Trophoblast cell (in vitro differentiated cells and primary cell): Measurements from ENCODE around the gene SYT2.
"Not testable (repeated sequence)": the region's sequence is repeated elsewhere in the genome, so short reads cannot be mapped to it uniquely, and the experiment has no call there.

Experiments
- DNase-seq, 2 donors: peaks; one replicate each; pipeline ENCODE4 v3.0.0-alpha.2; 2016
- H2AFZ ChIP-seq: 2 replicates; pipeline ENCODE4 v1.6.1; 2013; ENCODE audit warnings: low read length, moderate library complexity, mild to moderate bottlenecking; ENCODE audit not compliant: insufficient read depth, poor library complexity
- H2AK5ac ChIP-seq: 2 replicates; pipeline ENCODE4 v1.6.1; 2013; ENCODE audit warnings: mild to moderate bottlenecking, low read length
- H2BK120ac ChIP-seq: 2 replicates; pipeline ENCODE4 v1.6.1; 2013; ENCODE audit warnings: low read length, mild to moderate bottlenecking, moderate library complexity; ENCODE audit not compliant: insufficient read depth, poor library complexity
- H2BK12ac ChIP-seq: 2 replicates; pipeline ENCODE4 v1.6.1; 2013; ENCODE audit warnings: mild to moderate bottlenecking, low read length, moderate library complexity
- H2BK5ac ChIP-seq: 2 replicates; pipeline ENCODE4 v1.6.1; 2013; ENCODE audit warnings: low read length, low read depth, moderate library complexity, mild to moderate bottlenecking; ENCODE audit not compliant: poor library complexity
- H3K14ac ChIP-seq: 2 replicates; pipeline ENCODE4 v1.6.1; 2013; ENCODE audit warnings: mild to moderate bottlenecking, low read length
- H3K18ac ChIP-seq: 2 replicates; pipeline ENCODE4 v1.6.1; 2013; ENCODE audit warnings: mild to moderate bottlenecking, low read length
- H3K23ac ChIP-seq: 2 replicates; pipeline ENCODE4 v1.6.1; 2013; ENCODE audit warnings: low read length
- H3K27ac ChIP-seq: 2 replicates; pipeline ENCODE4 v1.5.1; 2013; ENCODE audit warnings: low read depth, mild to moderate bottlenecking, inconsistent platforms, low read length, moderate library complexity
- H3K27me3 ChIP-seq: 2 replicates; pipeline ENCODE4 v1.6.1; 2013; ENCODE audit warnings: inconsistent platforms, mild to moderate bottlenecking, low read length, moderate library complexity; ENCODE audit not compliant: insufficient read depth
- H3K36me3 ChIP-seq, 2 experiments: 1 replicate in 1 of 2; 2 replicates in 1 of 2; pipeline ENCODE4 v1.6.1; 2013; ENCODE audit warnings: low read length in 2 of 2, mild to moderate bottlenecking in 2 of 2, moderate library complexity in 1 of 2; ENCODE audit not compliant: insufficient read depth in 2 of 2, control insufficient read depth in 1 of 2
- H3K4ac ChIP-seq: 2 replicates; pipeline ENCODE4 v1.6.1; 2013; ENCODE audit warnings: low read depth, mild to moderate bottlenecking, low read length, moderate library complexity
- H3K4me1 ChIP-seq, 2 experiments: 1 replicate in 1 of 2; 2 replicates in 1 of 2; pipeline ENCODE4 v1.6.1; 2013; ENCODE audit warnings: low read length in 2 of 2, mild to moderate bottlenecking in 2 of 2, moderate library complexity in 1 of 2; ENCODE audit not compliant: insufficient read depth in 2 of 2, control insufficient read depth in 1 of 2
- H3K4me2 ChIP-seq: 2 replicates; pipeline ENCODE4 v1.6.1; 2013; ENCODE audit warnings: inconsistent platforms, mild to moderate bottlenecking, low read length, moderate library complexity
- H3K4me3 ChIP-seq: 2 replicates; pipeline ENCODE4 v1.5.1; 2013; ENCODE audit warnings: mild to moderate bottlenecking, low read depth, low read length, inconsistent platforms
- H3K79me1 ChIP-seq: one replicate; pipeline ENCODE4 v1.6.1; 2013; ENCODE audit warnings: low read length
- H3K79me2 ChIP-seq: 2 replicates; pipeline ENCODE4 v1.6.1; 2013; ENCODE audit warnings: low read length, mild to moderate bottlenecking; ENCODE audit not compliant: control insufficient read depth, insufficient read depth, poor library complexity
- H3K9ac ChIP-seq: 2 replicates; pipeline ENCODE4 v1.6.1; 2013; ENCODE audit warnings: mild to moderate bottlenecking, low read length
- H3K9me3 ChIP-seq: 2 replicates; pipeline ENCODE4 v1.6.1; 2013; ENCODE audit warnings: low read depth, mild to moderate bottlenecking, control low read depth, inconsistent platforms, low read length; ENCODE audit not compliant: insufficient read depth
- H4K12ac ChIP-seq: 2 replicates; pipeline ENCODE4 v1.6.1; 2013; ENCODE audit warnings: low read depth, mild to moderate bottlenecking, low read length, moderate library complexity
- H4K8ac ChIP-seq: 2 replicates; pipeline ENCODE4 v1.6.1; 2013; ENCODE audit warnings: low read depth, mild to moderate bottlenecking, low read length, moderate library complexity
- H4K91ac ChIP-seq: one replicate; pipeline ENCODE4 v1.6.1; 2013; ENCODE audit warnings: low read depth, mild to moderate bottlenecking, low read length, moderate library complexity
- WGBS: extraction: QIAGEN DNeasy Blood & Tissue Kit; methylation state at CpG from one replicate; pipeline ENCODE4 v1.1.7; 2013; ENCODE audit warnings: missing lambda C conversion rate; ENCODE audit not compliant: insufficient read length, insufficient coverage; ENCODE audit errors: extremely low coverage; 5-methylcytosine and 5-hydroxymethylcytosine counted together

SYT2 gene

DNA sequence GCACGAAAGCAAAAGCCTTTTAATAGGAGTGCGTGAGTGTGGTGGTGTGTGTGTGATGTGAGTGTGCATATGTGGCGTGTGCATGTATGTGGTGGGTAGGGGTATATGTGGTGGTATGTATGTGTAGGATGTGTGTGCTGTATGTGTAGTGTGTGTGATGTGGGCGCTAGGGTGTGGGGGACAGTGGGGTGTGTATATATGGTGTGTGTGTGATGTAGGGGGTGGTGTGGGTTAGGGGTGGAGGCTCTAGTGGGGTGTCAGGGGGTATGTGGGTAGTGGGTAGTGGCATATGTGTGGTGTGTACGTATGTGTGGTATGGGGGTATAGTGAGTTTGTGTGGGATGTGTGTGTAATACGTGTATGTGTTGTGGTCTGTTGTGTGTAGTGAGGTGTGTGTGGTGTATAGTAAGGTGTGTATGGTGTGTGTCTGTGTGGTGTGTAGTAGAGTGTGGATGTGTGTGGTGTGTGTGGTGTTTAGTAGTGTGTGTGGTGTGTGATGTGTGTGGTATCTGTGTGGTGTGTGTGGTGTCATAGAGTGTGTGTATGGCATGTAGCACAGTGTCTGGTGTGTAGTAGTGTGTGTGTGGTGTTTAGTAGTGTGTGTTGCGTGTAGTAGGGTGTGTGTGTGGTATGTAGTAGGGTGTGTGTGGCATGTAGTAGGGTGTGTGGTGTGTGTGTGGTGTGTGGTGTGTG lies 86.0 kb downstream of the SYT2 start:
- no peak overlapping the region for H2AK5ac ChIP-seq
- peak overlapping the region; percentile 34 for H3K23ac ChIP-seq
- H3K27me3 ChIP-seq = no peaks in the 10 kb centered on the region
- peaks cover 7% of the 10 kb centered on the region for H3K9me3 ChIP-seq
- no peak overlapping the region for H3K18ac ChIP-seq
- H2BK12ac ChIP-seq = no peak overlapping the region
- H3K4me1 ChIP-seq = peaks cover 7 to 10% of the 10 kb centered on the region in 2 experiments
- no peak overlapping the region for H2BK5ac ChIP-seq
- H3K36me3 ChIP-seq = no peaks in the 10 kb centered on the region
- H3K14ac ChIP-seq = no peak overlapping the region
- no peak overlapping the region for H2AFZ ChIP-seq
- no peaks in the 10 kb centered on the region for H3K79me2 ChIP-seq
- no peak for DNase-seq
- H4K91ac ChIP-seq = no peak overlapping the region
- no peak overlapping the region for H4K12ac ChIP-seq
- H4K8ac ChIP-seq = no peak overlapping the region
- H3K9ac ChIP-seq = no peak overlapping the region
- H3K27ac ChIP-seq = no peak overlapping the region
- H3K79me1 ChIP-seq = peaks cover 3% of the 10 kb centered on the region
- no peak overlapping the region for H2BK120ac ChIP-seq
- H3K4me3 ChIP-seq = peak overlapping the region; percentile 18
- H3K4me2 ChIP-seq = no peak overlapping the region
- WGBS = 100% methylated on average over 3 of the region's 7 CpGs
- H3K4ac ChIP-seq = no peak overlapping the region

DNA sequence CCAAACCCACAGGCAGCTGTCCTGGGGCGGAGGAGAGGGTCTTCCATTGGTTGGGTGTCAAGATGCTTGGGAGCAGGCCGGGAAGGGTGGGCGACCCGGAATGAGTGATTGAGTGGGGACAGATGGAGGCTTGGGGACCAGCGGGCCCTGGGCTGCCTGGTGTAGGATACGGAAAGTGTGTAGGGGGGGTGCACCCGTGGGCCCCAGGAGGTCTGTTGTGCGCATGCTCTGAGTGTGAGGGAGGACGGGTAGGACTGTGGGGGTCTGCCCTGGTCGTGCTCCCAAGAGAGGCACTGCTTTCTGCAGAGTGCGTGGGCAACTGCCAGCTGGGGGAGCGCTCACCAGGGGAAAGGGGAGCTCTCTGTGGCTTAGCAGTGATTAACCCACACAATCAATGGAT lies 86.8 kb downstream of the SYT2 start:
- H3K27ac ChIP-seq, H3K79me2 ChIP-seq, H3K4ac ChIP-seq, H3K23ac ChIP-seq, H2AK5ac ChIP-seq, H3K36me3 ChIP-seq, H3K14ac ChIP-seq, H3K18ac ChIP-seq, H3K4me2 ChIP-seq, H3K79me1 ChIP-seq, H2BK5ac ChIP-seq, H3K9ac ChIP-seq, DNase-seq, H3K27me3 ChIP-seq, H4K8ac ChIP-seq, H2AFZ ChIP-seq, H3K4me3 ChIP-seq, H3K9me3 ChIP-seq: not testable (repeated sequence)
- Histone ChIP-seq H2BK12ac (peak overlapping the region; percentile 70), H3K4me1 (peaks cover 12 to 15% of the 10 kb centered on the region in 2 experiments), H4K12ac (peak overlapping the region; percentile 7), H2BK120ac (peak overlapping the region; percentile 17), H4K91ac (peak overlapping the region; percentile 17)
- no CpG with 5 or more reads among the region's 12 CpGs for WGBS

DNA sequence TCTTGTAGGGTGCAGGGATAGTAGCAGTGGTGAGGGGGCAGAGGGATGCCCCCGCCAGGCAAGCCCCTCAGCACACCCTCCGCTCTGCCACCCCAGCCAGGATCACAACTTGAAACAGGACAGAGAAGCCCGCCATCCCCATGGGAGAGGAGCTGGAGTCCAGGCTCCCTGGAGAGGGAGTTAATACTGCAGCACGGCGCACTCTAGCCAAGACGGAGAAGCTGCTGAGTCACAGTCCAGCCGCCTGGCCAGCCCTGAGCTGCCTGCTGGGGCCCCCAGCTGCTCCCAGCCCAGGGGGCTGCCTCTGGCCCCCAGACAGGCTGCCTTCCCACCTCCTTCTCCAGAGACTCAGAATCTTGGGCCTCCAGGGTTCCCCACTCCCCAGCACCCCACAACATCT lies 87.2 kb downstream of the SYT2 start:
- Histone ChIP-seq H3K27me3 (no peaks in the 10 kb centered on the region), H3K4me2 (no peak overlapping the region), H3K36me3 (no peaks in the 10 kb centered on the region), H3K4me1 (peaks cover 16 to 17% of the 10 kb centered on the region in 2 experiments), H3K9me3 (peaks cover 7% of the 10 kb centered on the region), H3K27ac (no peak overlapping the region), H3K79me2 (no peaks in the 10 kb centered on the region), H3K9ac (no peak overlapping the region), H2BK12ac (no peak overlapping the region), H4K12ac (no peak overlapping the region), H3K18ac (no peak overlapping the region), H2BK120ac (peak overlapping the region; percentile 17), H3K14ac (no peak overlapping the region), H2AK5ac (no peak overlapping the region), H3K4me3 (no peak overlapping the region), H3K79me1 (peaks cover 3% of the 10 kb centered on the region), H3K23ac (no peak overlapping the region), H4K91ac (peak overlapping the region; percentile 17), H3K4ac (no peak overlapping the region), H2BK5ac (no peak overlapping the region), H4K8ac (peak overlapping the region; percentile 6), H2AFZ (no peak overlapping the region)
- WGBS = no CpG with 5 or more reads among the region's 7 CpGs
- DNase-seq = peak in 1 of 2 donors; percentile 14

- Histone ChIP-seq H3K79me1 (peaks cover 3% of the 10 kb centered on the region), H2BK5ac (no peak overlapping the region), H4K12ac (no peak overlapping the region), H3K4me2 (no peak overlapping the region), H3K14ac (no peak overlapping the region), H3K27me3 (no peaks in the 10 kb centered on the region), H2BK12ac (no peak overlapping the region), H3K9me3 (peaks cover 7% of the 10 kb centered on the region), H3K9ac (no peak overlapping the region), H3K27ac (no peak overlapping the region), H4K8ac (no peak overlapping the region), H4K91ac (no peak overlapping the region), H3K4me3 (no peak overlapping the region), H2AFZ (no peak overlapping the region), H3K18ac (no peak overlapping the region), H3K79me2 (no peaks in the 10 kb centered on the region), H3K23ac (no peak overlapping the region), H3K4ac (no peak overlapping the region), H3K4me1 (peaks cover 17% of the 10 kb centered on the region in 2 experiments), H2BK120ac (no peak overlapping the region), H2AK5ac (no peak overlapping the region), H3K36me3 (no peaks in the 10 kb centered on the region)
- WGBS = no CpG with 5 or more reads among the region's 8 CpGs
- DNase-seq = no peak
Observed at GRCh38 chr1:202622388-202622787, 87.9 kb downstream of the SYT2 start.
